GM19238 (cell line): ENCODE results near the gene BLZF1.
"Not testable (repeated sequence)": the region's sequence is repeated elsewhere in the genome, so short reads cannot be mapped to it uniquely, and the experiment has no call there.

Source experiments
- DNase-seq: peaks from one replicate; pipeline ENCODE4 v3.0.0; 2011; ENCODE audit warnings: low spot score; ENCODE audit not compliant: insufficient read length

BLZF1 gene, protein sequence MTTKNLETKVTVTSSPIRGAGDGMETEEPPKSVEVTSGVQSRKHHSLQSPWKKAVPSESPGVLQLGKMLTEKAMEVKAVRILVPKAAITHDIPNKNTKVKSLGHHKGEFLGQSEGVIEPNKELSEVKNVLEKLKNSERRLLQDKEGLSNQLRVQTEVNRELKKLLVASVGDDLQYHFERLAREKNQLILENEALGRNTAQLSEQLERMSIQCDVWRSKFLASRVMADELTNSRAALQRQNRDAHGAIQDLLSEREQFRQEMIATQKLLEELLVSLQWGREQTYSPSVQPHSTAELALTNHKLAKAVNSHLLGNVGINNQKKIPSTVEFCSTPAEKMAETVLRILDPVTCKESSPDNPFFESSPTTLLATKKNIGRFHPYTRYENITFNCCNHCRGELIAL

GRCh38 chr1:169367686-169368405 is at the start of gene BLZF1, which contains the start of gene NME7:
BLZF1 (plus strand) TSS chr1:169368195; CDS start chr1:169369523, 1,328 bp downstream.
NME7 (minus strand) TSS chr1:169367797; CDS start chr1:169367710, 87 bp downstream.
- peak; percentile 67 for DNase-seq

GRCh38 chr1:169318536-169319244 is 49.3 kb upstream of the BLZF1 start:
- no peak for DNase-seq

GRCh38 chr1:169321539-169321938 is 46.5 kb upstream of the BLZF1 start:
- DNase-seq = no peak

DNA sequence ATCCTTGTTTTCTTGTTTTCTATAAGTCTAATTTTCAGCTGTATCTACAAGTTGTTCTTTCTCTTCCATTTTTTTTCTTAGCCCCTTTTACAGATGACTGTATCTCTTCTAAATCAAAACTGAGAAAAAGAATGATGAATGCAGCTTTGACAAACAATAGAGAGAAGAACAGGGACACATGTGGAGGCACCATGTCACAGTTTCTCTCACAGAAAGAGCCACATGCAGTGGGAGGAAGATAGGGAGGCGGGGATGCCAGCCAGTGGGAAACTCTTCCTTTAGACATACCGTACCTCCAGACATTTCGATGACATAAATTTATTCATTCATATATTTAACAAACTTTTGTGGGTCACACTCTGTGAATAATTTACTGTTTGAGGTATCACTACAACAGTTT is 45.9 kb upstream of the BLZF1 start:
- no peak for DNase-seq

GRCh38 chr1:169325117-169325516 is 42.9 kb upstream of the BLZF1 start:
- no peak for DNase-seq

DNA sequence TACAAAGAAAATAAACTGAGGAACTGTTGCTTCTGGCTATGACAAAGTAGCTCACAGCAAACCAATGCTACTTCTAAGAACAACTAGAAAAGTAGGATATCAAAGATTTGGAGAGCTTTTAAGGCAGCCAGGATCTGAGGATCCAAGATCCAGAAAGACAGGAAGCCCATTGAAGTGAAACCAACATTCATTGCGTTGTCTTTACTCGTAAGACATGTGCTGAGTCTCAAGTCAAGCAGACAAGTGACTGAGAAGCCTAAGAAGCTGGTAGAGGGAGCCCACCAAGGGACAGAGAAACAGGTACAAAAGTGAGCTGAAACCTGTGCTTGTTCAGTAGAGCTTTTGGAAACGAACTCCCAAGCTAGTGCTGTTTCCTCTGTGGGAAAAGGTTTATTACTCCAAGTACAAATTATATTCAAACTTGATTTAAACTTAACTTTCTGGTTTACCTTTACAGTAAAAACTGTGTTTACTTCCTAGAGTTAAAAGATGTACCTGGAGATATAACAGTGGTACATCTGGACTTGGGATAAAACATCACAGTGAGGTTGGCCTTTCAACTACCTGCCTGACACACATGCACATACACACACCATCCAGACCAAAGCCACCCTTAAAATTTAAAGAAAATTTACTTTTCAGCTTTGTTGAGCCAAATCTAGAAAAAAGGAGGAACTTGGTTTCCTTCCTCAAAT is 41.6 kb upstream of the BLZF1 start:
- no peak for DNase-seq

GRCh38 chr1:169326956-169327268 is 41.1 kb upstream of the BLZF1 start:
- no peak for DNase-seq

DNA sequence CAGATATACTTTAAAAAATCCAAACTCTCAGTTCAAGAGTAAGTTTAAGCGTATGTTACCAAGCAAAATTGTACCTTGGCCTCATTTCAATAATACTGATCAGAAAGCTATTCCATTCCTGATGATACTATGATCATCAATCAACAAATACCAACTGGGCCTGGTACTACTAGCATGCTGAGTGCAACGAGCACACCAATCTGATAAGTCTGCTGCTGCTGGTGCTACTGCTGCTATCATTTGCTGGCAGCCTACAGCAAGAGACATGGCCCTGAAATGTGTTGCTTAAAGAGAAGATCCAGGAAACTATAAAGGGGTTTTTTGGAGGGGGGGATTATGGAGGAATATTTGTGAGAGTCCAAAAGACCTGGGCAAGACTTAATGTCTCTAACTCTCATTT is 40.1 kb upstream of the BLZF1 start:
- no peak for DNase-seq

GRCh38 chr1:169329383-169329782 is 38.6 kb upstream of the BLZF1 start:
- DNase-seq = no peak

- no peak for DNase-seq
Observed at GRCh38 chr1:169330927-169331326, 37.1 kb upstream of the BLZF1 start.

DNA sequence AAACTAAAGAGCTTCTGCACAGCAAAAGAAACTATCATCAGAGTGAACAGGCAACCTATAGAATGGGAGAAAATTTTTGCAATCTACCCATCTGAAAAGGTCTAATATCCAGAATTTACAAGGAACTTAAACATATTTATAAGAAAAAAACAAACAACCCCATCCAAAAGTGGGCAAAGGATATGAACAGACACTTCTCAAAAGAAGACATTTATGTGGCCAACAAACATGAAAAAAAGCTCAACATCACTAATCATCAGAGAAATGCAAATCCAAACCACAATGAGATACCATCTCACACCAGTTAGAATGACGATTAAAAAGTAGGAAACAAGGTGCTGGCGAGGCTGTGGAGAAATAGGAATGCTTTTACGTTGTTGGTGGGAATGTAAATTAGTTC is 33.3 kb upstream of the BLZF1 start:
- DNase-seq = not testable (repeated sequence)

DNA sequence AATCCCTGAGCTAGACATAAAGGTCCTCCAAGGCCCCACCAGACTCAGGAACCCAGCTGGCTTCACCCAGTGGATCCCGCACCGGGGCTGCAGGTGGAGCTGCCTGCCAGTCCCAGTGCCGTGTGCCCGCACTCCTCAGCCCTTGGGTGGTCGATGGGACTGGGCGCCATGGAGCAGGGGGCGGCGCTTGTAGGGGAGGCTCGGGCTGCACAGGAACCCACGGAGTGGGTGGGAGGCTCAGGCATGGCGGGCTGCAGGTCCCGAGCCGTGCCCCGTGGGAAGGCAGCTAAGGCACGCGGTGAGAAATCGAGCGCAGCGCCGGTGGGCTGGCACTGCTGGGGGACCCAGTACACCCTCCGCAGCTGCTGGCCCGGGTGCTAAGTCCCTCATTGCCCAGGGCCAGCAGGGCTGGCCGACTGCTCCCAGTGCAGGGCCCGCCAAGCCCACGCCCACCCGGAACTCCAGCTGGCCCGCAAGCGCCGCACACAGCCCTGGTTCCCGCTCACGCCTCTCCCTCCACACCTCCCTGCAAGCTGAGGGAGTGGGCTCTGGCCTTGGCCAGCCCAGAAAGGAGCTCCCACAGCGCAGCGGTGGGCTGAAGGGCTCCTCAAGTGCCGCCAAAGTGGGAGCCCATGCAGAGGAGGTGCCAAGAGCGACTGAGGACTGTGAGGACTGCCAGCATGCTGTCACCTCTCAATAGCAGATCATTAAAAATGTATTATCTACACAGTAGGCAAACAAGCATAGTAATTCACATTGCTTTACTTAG is 30.9 kb upstream of the BLZF1 start:
- DNase-seq = not testable (repeated sequence)

GRCh38 chr1:169338617-169339016 is 29.4 kb upstream of the BLZF1 start:
- DNase-seq = no peak

DNA sequence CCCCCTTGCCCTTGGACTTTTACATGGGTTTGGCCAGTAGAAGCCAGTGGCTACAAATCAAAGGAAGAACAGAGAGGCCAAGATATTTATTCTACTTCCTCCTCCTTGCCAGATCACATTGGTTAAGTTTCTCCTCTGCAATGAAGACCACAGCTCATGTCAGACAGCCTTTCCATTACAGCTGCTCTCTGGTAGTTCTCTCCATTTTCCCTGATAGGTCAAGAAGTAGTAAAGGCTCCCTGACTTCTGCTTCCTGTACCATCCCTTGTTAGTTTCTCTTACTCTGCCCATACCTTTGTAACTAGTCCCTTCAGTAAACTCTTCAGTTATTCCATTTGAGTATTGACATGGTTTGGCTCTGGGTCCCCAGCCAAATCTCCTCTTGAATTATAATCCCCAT is 28.2 kb upstream of the BLZF1 start:
- DNase-seq = no peak

DNA sequence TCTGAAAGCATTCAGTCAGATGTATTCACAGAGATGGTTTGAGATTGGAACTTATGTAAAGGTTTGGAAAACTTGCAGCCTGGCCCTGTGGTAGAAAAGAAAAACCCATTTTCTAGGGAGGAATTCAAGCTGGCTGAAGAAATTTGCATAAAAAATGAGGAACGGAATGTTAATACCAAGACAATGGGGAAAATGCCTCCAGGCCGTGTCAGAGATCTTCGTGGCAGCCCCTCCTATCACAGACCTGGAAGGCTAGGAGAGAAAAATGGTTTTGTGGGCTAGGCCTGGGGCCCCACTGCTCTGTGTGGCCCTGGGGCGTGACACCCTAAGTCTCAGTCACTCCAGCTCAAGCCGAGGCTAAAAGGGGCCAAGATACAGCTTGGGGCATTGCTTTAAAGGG is 27.1 kb upstream of the BLZF1 start:
- no peak for DNase-seq

GRCh38 chr1:169342096-169342495 is 25.9 kb upstream of the BLZF1 start:
- DNase-seq = not testable (repeated sequence)

DNA sequence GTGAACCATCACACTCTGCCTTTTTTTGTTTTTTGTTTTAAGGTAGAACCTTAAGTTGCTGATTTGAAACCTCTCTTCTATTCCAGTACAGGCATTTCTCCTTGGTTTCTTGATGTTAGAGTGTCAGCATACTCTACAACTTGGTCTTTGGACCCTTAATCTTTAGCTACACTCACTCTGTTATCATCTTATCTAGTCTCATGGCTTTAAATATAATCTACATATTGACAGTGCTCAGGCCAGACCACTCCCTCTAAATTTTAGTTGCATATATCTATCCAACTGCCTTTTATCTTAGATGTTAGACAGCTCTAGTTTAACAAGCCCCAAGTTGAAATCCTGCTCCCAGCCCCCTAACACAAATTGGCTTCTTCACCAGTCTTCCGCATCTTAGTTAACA is 22.5 kb upstream of the BLZF1 start:
- DNase-seq = no peak

GRCh38 chr1:169346036-169346589 is 21.9 kb upstream of the BLZF1 start:
- DNase-seq = no peak

GRCh38 chr1:169347688-169348382 is 20.2 kb upstream of the BLZF1 start:
- no peak for DNase-seq
